ENCODE data around the gene RPUSD1. TPM values are rescaled to one million over a fixed set of nuclear protein-coding genes. Genes with fewer than 3 reads are reported as not detected.

Gene RPUSD1
- total RNA-seq, 1 experiment from 2014 or later = 48.6 TPM

DNA sequence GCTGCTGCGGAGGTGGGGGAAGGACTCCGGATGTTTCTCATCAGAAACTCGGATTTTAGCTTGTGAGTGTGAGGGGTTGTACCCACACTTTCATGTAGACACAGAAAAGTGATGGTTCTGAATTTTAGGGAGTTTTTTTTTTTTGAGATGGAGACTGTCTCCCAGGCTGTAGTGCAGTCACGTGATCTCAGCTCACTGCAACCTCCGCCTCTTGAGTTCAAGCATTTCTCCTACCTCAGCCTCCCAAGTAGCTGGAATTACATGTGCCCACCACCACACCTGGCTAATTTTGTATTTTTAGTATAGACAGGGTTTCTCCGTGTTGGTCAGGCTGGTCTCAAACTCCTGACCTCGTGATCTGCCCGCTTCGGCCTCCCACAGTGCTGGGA is 34.7 kb upstream of the RPUSD1 start:
- no peak overlapping the region for H3K4me2 ChIP-seq (ENCODE audit: insufficient read depth, insufficient read length, low read length)
- H3K9ac ChIP-seq (ENCODE audit: extremely low read depth, insufficient read length, low read length) = no peak overlapping the region
- no peaks in the 10 kb centered on the region for H3K4me1 ChIP-seq (ENCODE audit: insufficient read depth, low read length)
- H3K18ac ChIP-seq (ENCODE audit: insufficient read length, low read depth, low read length) = no peak overlapping the region
- H3K79me1 ChIP-seq (ENCODE audit: insufficient read depth, low read depth, low read length, poor library complexity, severe bottlenecking) = no peaks in the 10 kb centered on the region
- no peak overlapping the region for H2AK5ac ChIP-seq (ENCODE audit: insufficient read length, low read length)
- H3K9me3 ChIP-seq (ENCODE audit: control insufficient read depth, low read depth, low read length) = no peaks in the 10 kb centered on the region
- no CpG with 5 or more reads among the region's 9 CpGs for WGBS (ENCODE audit: extremely low coverage, insufficient read length, low lambda C conversion rate)
- H3T11ph ChIP-seq (ENCODE audit: low read length) = no peak overlapping the region
- no peak overlapping the region for H2BK15ac ChIP-seq (ENCODE audit: low read depth, low read length)
- Mint-ChIP-seq H3K36me3 (ENCODE audit: insufficient read depth in 1 of 3, low read depth in 3 of 3) (no peaks in the 10 kb centered on the region), H3K4me3 (no peak overlapping the region), H3K27me3 (ENCODE audit: low read depth) (peaks cover 20% of the 10 kb centered on the region), H3K27ac (no peak overlapping the region), H3K4me1 (peaks cover 16 to 21% of the 10 kb centered on the region in 2 experiments), H3K9me3 (peaks cover 0 to 4% of the 10 kb centered on the region in 2 experiments; a peak in 1 of 5 replicates)
- H4K5ac ChIP-seq (ENCODE audit: insufficient read length, low read depth, low read length) = no peak overlapping the region
- H3K4ac ChIP-seq (ENCODE audit: low read depth, low read length) = no peak overlapping the region
- H4K91ac ChIP-seq (ENCODE audit: insufficient read length, low read depth, low read length) = no peak overlapping the region
- H2AFZ ChIP-seq (ENCODE audit: low read length) = no peak overlapping the region
- H3K56ac ChIP-seq (ENCODE audit: insufficient read length, low read depth, low read length) = no peak overlapping the region
- H3K27me3 ChIP-seq (ENCODE audit: insufficient read depth, low read length) = no peaks in the 10 kb centered on the region; the same call in 1 of the 2 replicates
- no peak overlapping the region for H3K27ac ChIP-seq (ENCODE audit: insufficient read length, low read depth, low read length)
- no peak overlapping the region for H2BK20ac ChIP-seq (ENCODE audit: low read depth, low read length, poor library complexity, severe bottlenecking)
- H3K14ac ChIP-seq (ENCODE audit: insufficient read depth, low read length) = no peak overlapping the region; the same call in 1 of the 2 replicates
- H2BK120ac ChIP-seq (ENCODE audit: low read depth, low read length, poor library complexity, severe bottlenecking) = no peak overlapping the region
- TF ChIP-seq, protein P1, sequence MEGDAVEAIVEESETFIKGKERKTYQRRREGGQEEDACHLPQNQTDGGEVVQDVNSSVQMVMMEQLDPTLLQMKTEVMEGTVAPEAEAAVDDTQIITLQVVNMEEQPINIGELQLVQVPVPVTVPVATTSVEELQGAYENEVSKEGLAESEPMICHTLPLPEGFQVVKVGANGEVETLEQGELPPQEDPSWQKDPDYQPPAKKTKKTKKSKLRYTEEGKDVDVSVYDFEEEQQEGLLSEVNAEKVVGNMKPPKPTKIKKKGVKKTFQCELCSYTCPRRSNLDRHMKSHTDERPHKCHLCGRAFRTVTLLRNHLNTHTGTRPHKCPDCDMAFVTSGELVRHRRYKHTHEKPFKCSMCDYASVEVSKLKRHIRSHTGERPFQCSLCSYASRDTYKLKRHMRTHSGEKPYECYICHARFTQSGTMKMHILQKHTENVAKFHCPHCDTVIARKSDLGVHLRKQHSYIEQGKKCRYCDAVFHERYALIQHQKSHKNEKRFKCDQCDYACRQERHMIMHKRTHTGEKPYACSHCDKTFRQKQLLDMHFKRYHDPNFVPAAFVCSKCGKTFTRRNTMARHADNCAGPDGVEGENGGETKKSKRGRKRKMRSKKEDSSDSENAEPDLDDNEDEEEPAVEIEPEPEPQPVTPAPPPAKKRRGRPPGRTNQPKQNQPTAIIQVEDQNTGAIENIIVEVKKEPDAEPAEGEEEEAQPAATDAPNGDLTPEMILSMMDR (conservative IDR thresholded peaks at IDR 0.05) = no peak
- H3K79me2 ChIP-seq (ENCODE audit: insufficient read depth, low read length) = no peaks in the 10 kb centered on the region
- H4K20me1 ChIP-seq (ENCODE audit: control insufficient read depth, insufficient read depth, insufficient read length) = no peaks in the 10 kb centered on the region
- H4K8ac ChIP-seq (replicated peaks; ENCODE audit: insufficient read length, low read depth, low read length) = no peak overlapping the region
- no peak overlapping the region for H2BK12ac ChIP-seq (ENCODE audit: insufficient read length, low read depth, low read length)
- DNase-seq = no peak
- no peak overlapping the region for H3K23ac ChIP-seq (ENCODE audit: insufficient read length, low read depth, low read length)
- no peaks in the 10 kb centered on the region for H3K23me2 ChIP-seq (ENCODE audit: insufficient read length, low read depth, low read length, poor library complexity, severe bottlenecking)
- no peak overlapping the region for H2BK5ac ChIP-seq (ENCODE audit: insufficient read length, low read length)

Data from H9 (cell line).